D341Med (cell line): ENCODE data around the gene COA8.

Experiments
- DNase-seq: peaks from one replicate; pipeline ENCODE4 v3.0.0; 2012; ENCODE audit warnings: low spot score

The COA8 gene

DNA sequence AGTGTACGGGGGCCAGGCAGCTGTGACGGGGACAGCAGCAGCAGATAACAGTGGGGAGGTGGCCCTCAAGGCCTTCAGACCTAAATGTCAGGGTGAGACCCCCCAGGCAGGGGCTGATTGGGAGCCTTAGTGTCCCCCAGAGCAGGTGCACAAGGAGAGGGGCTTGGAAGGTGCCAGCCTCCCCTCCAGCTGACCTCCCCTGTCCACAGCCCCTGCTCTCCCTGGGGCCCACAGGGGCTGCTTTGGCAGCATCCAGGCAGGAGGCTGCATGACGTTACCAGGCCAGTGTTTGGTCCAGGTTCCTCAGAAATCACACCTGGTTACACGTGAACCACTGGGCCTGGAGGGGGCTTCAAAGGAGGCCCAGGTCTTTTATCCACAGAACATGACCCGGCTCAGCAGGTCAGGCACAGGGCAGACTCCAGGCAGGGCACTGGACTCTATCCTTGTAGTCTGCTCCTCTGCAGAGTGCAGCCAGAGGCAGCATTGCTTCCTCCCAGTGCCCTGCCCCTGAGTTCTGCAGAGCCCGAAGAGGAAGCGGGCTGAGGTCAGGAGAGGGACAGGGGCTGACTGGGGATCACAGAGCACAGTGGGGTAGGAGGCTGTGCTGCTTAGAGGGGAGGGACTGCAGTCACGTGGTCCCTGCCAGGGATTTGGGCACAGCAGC lies 36.4 kb upstream of the COA8 start:
- no peak for DNase-seq

DNA sequence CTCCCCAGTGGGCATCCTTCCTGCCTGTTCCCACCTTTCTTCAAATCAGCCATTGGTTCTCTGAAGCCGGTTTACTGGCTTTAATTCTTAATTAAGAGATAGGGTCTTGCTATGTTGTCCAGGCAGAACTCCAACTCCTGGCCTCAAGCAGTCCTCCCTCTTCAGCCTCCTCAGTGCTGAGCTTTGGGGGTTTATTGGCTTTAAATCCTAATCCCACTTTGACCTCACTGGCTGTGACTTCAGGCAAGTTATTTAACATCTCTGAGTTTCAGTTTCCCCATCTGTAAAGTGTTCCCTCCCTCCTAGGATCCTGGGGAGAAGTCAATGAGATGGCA lies 35.9 kb upstream of the COA8 start:
- no peak for DNase-seq

GRCh38 chr14:103527408-103528145 lies 35.2 kb upstream of the COA8 start:
- DNase-seq = no peak

- no peak for DNase-seq
Observed at GRCh38 chr14:103528146-103528586, 34.6 kb upstream of the COA8 start.

DNA sequence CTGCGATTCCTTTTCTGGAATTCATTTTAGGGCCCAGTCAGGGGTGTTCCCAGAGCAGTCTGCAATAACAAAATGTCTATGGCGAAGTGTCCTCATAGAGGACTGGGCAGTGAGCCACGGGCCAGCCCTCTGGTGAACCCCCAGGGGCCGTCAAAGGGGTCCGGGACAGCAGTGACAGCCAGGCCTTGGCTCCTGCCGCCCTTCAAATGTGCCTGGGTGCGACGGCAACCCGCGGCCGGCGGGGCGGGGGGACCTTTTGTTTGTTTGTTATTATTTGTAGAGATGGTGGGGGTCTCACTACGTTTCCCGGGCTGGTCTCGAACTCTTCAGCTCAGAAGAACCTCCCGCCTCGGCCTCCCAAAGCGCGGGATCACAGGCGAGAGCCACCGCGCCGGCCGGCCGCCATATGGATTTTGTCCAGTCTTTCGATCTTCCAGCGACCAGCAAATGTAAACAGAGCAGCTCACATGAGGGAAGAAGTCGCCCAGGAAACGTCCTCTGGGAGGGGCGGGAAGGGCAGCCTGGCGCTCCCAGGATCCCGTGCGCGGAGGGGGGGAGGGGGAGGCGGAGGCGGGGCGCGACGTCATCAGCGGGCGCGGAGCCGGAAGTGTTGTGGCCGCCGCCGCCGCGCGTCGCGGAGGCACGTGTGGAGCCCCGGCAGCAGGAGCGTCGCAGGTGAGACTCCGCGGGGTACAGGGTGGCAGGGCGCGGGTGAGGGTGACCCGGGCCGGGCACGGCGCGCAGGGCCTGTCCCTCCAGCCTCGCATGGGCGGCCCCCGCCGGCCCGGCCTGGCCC lies 34.0 kb upstream of the COA8 start, which contains the start of gene TRMT61A:
Gene TRMT61A, plus strand, starts transcription at position 610 of the 796 bp plus-strand sequence. CDS start 783 bp downstream, outside the sequence.
- DNase-seq = peak; percentile 99

DNA sequence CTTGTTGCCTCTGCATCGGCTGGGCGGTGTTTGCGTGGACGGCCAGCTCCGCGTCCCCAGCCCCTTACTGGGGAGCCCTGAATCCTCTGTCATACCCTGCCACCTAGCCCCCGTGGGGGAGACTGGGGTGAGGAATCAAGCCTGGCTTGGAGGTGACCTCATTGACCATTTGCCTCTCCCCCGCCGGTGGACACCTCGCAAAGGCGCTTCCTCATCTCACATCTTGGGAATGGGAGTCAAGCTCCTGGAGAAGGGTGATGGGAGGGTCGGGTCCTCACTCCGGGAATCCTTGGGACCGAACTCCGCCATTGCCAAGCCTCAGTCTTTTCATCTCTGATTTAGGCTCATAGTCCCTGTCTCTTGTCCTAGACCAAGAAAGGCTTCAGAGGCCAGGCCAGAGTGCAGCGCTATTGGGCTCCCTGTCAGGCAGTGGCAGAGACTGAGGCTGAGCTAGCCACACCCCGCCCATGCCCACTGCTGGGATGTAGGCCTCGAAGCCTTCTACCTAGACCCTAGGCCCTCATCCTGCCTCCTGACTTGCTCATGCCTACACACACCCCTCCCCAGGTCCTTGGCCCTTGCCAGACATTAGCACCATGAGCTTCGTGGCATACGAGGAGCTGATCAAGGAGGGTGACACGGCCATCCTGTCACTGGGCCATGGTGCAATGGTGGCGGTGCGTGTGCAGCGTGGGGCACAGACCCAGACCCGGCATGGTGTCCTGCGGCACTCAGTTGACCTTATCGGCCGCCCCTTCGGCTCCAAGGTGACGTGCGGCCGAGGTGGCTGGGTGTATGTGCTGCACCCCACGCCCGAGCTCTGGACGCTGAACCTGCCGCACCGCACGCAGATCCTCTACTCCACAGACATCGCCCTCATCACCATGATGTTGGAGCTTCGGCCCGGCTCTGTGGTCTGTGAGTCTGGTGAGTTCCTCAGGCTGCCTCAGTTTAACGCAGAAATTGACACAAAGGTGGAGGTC lies 33.1 kb upstream of the COA8 start:
- DNase-seq = no peak

DNA sequence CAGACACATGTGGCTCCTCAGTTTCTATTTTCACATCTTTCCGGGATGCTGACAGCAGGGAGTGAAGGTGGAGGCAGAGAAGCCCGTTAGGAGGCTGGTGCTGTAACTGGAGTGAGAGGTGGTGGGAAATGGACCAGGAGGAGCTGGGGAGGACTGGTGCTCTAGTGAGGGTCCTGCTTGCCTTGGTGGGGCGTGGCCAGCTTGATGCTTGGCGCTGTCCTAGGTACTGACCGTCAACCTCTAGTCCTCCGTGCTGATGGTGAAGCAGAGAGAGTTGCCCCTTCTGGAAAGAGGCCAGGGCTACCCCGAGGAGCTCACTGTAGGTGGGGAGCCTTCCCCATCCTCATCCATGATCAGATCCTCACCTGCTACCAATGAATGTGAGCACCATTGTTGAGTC lies 32.4 kb upstream of the COA8 start:
- no peak for DNase-seq

GRCh38 chr14:103530831-103531230 lies 31.9 kb upstream of the COA8 start:
- DNase-seq = no peak

- DNase-seq = no peak
Observed at GRCh38 chr14:103531421-103532215, 31.1 kb upstream of the COA8 start.

- DNase-seq = no peak
Observed at GRCh38 chr14:103532216-103533136, 30.3 kb upstream of the COA8 start.

DNA sequence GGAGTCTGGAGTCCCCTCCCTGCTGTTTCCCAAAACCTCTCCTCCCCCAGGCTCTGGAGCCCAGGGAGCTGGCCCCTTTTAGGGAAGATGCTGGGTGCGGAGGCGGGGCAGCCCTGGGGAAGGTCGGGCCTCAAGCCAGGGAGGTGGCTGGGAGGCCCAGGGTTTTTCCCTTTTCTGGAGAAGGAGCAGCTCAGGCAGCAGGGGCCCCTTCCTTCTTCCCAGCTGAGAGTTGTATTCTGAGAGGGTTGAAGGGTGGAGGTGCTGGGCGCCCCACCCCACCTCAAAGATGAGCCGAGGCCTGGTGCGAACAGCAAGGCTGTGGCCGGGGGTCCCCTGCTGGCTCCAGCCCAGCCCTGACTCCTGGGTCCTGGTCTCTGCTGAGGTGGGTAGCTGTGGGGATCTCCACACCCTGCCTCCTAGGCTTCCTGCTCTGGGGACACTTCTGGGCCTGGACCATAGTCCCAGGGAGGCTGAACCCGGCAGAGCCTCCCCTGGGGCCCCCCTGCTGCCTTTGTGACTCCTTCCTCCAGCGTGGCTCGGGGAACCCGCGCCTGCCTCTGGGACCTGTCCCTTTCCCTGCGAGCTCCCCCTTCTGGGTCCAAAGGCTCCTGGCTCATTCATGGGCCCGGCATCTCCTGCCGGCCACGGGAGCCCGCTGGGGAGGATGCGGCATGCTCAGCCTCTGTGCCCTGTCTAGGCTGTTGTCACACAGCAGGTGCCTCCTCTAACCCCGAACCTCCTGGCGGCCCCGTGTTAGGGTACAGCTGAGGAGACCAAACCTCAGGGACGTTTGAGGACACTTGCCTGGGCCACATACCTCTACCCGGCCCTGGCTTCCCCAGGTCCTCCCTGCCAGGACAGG lies 29.4 kb upstream of the COA8 start:
- DNase-seq = no peak

- no peak for DNase-seq
Observed at GRCh38 chr14:103533999-103534575, 28.7 kb upstream of the COA8 start.

- DNase-seq = no peak
Observed at GRCh38 chr14:103534576-103535061, 28.1 kb upstream of the COA8 start.

DNA sequence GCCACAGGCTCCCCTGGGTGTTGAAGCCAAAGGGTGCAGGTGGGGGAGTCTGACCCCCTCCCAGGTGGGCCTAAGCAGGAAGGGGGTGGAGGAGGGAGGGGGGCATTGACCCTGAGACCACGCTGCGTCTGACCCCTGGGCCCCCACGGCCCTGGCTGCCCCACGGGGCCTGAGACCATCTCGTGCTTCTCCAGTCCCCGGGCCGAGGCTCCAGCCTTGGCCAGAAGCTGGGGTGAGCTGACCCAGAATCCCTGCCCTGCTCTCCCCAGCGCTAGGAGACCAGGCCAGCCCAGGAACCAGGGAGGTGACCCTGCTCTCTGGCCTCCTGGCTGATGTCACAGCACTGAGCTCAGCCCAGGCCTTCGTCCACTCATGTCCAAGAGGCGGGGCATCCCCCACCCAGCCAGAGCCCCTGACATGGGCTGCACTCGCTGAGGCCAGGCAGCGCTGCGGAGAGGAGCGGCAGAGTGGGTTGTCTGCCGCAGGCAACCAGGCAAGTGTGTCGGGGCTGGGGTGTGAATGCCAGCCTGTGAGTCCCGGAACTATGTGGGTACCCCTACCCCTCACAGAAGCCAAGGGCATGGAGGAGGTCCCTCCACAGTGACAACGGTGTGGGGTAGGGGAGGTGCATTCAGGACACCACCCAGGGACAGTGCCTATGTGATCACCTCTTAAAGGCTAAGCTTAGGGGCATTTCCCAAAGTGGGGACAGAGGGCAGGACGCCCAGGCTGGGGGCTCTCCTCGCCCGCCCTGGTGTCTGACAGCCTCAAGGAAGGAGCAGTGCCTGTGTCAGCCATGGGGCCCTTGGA lies 27.5 kb upstream of the COA8 start:
- DNase-seq = no peak

GRCh38 chr14:103535891-103536565 lies 26.7 kb upstream of the COA8 start:
- DNase-seq = no peak

DNA sequence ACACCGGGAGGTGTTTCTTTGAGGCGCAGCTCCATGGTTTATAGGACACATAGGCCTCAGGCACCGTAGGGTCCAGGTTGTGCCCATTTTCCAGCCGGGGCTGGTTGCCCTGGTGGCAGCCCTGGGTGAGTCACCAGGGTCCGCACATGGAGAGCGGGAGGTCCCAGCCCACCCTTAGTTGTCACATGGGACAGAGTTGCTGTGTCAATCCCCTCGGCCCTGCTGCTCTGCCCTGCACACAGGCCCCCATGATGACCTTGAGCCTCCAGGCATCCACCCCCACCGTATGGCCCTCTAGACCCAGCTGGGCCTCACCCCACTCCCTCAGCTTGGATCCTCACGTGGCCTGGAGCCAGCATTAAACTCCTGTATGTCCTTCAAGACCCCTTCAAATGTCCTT lies 26.1 kb upstream of the COA8 start:
- no peak for DNase-seq
